ENCODE data around the gene ACTL10.

The ACTL10 gene

DNA sequence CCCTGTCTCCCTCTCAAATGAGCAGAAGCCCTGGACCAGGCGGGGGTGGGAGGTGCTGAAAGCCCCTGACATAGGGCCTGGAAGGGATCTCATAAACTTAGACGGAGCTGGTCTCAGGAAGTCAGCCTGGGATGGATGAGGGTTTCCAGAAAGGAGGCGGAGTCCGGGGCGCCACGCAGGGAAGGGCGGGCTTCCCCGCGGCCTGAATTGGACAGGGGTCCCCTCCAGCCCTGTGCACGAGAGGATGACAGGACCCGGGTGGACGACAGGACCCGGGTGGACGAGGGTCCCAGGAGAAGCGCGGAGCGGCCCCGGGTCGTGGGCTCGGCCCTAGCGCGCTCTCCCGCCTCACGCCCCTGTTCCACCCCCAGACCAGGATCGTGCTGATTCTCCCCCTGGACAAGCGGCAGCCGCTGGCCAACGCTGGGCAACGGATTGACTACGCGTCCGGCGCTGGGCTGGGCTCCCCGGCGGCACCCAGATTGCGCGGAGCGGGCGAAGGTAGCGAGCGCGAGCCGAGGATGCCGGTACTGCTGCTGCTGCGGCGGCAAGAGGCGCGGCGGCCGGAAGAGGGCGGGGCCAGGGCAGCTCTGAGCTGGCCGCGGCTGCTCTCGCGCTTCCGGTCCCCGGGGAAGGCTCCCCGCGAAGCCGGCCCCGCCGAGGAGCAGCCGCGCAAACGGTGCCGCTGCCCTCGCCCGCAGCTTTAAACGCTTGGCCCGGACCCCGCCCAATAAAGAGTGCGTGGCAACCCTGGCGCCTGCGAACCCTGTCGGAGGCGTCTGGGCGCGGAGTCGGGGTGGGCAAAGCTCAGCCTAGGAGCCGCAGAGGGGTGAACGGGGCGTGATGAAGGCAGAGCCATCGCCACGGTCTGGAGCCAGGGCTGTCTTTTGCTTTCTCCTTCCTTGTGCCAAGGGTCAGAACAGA is 3.3 kb upstream of the ACTL10 start:
- FAIRE-seq (no peak), DNase-seq (ENCODE audit: low spot score) (peak; percentile 71)

DNA sequence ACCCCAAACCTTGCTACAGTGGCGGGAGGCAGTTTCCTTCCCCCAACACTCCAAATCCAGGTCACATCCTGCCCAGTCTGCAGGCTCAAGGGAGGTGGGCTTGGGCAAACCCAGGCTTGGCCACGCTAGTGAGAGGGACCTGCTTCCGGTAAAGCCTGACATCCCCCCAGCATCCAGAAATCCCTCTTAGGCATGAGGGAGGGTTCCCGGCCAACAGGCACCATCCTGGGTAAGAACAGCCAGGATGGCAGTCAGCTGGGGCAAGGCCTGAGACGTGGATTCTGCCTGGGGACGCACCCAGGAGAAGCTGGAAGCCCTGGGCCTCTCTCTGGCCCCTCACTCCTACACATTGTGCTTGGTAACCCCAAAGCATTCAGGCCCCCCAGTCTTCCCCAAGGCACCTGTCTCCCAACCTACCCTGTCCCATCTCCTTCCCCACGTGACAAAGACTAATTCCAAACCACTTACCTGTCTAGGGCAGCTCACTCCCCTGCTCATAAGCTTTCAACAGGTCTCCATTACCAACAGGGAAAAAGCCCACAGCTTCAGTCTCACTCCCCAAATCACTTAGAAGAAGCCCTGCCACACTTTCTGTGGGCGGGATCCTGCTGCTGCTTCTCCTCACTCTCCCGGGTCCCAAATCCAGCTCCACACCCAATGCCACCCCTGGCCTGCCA is 2.5 kb upstream of the ACTL10 start:
- no peak for DNase-seq (ENCODE audit: low spot score)

GRCh38 chr20:33664762-33665144 is 2.0 kb upstream of the ACTL10 start:
- FAIRE-seq: no peak
- no peak for DNase-seq (ENCODE audit: low spot score)

More for the DNA sequence above, 2.5 kb upstream of the ACTL10 start:
- FAIRE-seq: no peak

GRCh38 chr20:33667245-33667675 is 517 bp downstream of the ACTL10 start:
- DNase-seq (ENCODE audit: low spot score): no peak
- no peak for FAIRE-seq

GRCh38 chr20:33667676-33668465 is 1.1 kb downstream of the ACTL10 start:
- no peak for FAIRE-seq

GRCh38 chr20:33668466-33669155 is 1.9 kb downstream of the ACTL10 start:
- FAIRE-seq (no peak), DNase-seq (ENCODE audit: low spot score) (no peak)

More at GRCh38 chr20:33667676-33668465, 1.1 kb downstream of the ACTL10 start:
- DNase-seq (ENCODE audit: low spot score): peak; percentile 52

DNA sequence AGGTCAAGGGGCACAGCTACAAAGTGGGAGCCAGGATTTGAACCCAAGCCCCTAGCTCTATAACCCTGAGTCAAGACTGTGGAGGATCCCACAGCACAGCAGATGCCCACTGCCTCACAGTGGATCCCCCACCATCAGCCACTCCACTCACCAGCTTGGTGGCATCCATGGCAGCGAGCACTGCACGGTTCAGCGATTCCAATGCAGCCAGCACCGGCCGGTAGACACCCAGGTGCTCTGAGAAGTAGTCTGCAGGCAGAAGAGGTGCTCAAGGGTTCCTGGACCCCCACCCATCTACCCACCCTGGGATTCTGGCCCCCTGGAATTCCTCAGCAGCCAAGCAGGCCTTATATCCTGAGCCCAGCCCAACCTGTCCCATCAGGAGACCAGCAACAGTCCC is 2.5 kb downstream of the ACTL10 start:
- no peak for DNase-seq (ENCODE audit: low spot score)
- FAIRE-seq: no peak

- FAIRE-seq: no peak
These were observed 3.3 kb downstream of the ACTL10 start for GRCh38 chr20:33669873-33670640.

DNA sequence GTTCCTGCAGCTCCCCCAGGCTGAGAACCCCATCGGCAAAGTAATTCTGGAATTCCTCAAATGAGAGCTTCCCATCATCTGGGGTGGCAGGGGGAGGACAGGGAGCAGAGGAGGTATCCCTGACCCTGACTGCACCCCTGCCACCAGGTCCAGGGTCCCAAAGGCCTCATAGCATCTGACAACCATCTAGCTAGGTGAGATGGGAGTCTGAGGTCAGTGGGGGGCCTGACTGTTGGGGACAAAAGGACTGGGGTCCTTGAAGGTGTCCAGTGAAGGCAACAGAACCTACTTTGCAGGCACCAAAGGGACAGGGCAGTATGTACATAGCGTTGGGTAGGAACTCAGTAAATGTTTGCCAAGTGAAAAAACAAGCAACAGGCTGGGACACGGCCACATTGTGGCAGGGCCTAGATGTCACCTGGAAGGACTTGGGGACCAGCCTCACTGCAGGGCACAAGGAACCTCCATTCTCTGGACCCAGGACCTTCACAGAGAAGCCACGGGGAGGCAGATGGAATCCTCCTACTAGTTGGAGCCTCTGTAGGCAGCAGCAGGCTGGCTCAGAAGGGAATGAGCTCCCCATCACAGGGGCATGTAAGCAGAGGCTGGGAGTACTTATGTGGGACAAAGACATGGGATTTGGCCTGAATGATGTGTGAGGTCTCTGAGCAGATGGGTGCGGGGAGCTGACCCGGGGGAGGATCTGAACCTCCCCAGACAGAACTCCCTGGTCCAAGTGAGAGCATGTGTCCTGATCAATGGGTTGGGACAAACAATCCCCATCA is 4.2 kb downstream of the ACTL10 start:
- FAIRE-seq (no peak), DNase-seq (ENCODE audit: low spot score) (no peak)

More at GRCh38 chr20:33669873-33670640, 3.3 kb downstream of the ACTL10 start:
- no peak for DNase-seq (ENCODE audit: low spot score)

- FAIRE-seq: no peak
- no peak for DNase-seq (ENCODE audit: low spot score)
These were observed 5.0 kb downstream of the ACTL10 start for GRCh38 chr20:33671573-33672288.

DNA sequence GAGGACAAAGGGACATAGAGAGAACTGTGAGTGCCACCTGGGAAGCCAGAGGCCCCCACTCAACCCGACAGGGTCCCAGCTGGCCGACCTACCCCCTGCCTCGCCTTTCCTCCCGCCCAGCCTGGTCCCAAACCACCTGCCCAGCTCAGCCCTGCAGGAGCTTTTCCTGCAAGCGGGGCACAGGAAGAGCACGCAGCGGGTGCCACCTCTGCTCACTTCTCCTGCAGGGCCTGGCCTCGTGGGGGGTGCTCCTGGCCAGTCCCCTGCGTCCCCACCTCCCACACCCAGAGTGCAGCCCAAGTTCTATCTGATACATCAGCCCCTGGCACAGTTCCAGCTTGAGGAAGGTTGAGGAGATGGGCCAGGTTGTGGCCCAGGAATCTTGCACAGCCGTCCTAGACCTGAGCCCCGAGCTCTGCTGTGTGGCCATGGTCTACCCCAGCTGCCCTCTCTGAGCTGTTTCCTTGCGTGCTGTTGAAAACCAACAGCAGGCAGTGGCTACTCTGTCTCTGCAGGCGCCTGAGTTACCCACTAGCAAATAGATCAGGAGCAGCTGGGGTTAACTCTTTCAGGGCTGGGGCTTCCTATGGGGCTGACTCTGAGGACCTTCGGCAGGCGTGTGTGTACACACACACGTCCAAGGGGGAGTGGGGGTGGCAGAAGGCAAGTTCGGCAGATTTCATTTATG is 5.8 kb downstream of the ACTL10 start:
- FAIRE-seq: no peak
- no peak for DNase-seq (ENCODE audit: low spot score)

GRCh38 chr20:33673114-33673409 is 6.3 kb downstream of the ACTL10 start:
- FAIRE-seq: no peak

GRCh38 chr20:33673410-33674293 is 6.9 kb downstream of the ACTL10 start:
- peak; percentile 50 for DNase-seq (ENCODE audit: low spot score)
- FAIRE-seq: no peak

More at GRCh38 chr20:33673114-33673409, 6.3 kb downstream of the ACTL10 start:
- DNase-seq (ENCODE audit: low spot score): no peak

GRCh38 chr20:33674294-33675135 is 7.8 kb downstream of the ACTL10 start, which contains the start of gene NECAB3:
Gene NECAB3, minus strand, starts transcription at chr20:33674428. Its CDS starts 76 bp downstream, at chr20:33674352.
- peak; percentile 41 for DNase-seq (ENCODE audit: low spot score)

DNA sequence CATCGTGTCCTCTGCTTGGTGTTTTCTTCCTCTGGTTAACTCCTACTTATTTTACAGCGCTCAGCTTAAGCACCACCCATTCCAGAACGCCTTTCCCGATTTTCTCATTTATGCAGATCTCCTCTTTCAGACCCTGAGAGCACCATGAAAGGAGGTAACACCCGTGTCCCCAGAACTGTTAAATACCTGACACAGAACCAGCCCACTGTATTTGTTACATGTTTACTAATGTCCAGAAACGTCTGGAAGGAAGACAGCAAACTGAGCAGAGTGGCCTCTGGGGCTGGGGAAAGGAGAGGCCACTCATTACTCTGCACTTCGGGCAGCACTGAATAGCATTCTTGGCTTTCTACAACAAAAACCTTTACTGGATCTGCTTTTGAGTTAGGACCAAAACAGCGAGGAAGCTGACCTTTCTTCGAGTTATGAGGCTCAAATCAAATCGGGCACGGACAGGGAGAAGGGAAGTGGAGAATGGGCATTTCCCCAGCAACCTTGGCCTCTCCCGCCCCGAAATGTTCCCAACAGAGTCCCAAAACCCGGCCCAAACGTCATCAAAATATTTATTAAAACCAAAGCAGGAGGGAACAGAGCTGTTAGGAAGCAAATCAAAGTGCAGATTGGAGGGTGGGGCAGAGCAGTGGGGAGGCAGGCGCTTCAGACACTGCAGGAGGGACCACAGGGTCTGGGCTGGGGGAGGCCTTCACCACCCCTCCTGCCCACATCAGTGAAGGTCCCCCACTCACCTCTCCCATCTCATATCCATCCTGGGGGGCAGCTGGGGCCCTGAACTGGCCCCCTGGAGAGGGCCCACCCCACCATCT is 8.6 kb downstream of the ACTL10 start:
- FAIRE-seq (no peak), DNase-seq (ENCODE audit: low spot score) (no peak)

More at GRCh38 chr20:33674294-33675135, 7.8 kb downstream of the ACTL10 start, which contains the start of gene NECAB3:
- FAIRE-seq: no peak

Measured in RCC 7860 (cell line).